Kidney tubule cell (primary cell): ENCODE results near the gene OR6K6.

Experiments used
- DNase-seq: peaks from one replicate; pipeline ENCODE4 v3.0.0-alpha.2; 2018; ENCODE audit warnings: low spot score

OR6K6 gene

DNA sequence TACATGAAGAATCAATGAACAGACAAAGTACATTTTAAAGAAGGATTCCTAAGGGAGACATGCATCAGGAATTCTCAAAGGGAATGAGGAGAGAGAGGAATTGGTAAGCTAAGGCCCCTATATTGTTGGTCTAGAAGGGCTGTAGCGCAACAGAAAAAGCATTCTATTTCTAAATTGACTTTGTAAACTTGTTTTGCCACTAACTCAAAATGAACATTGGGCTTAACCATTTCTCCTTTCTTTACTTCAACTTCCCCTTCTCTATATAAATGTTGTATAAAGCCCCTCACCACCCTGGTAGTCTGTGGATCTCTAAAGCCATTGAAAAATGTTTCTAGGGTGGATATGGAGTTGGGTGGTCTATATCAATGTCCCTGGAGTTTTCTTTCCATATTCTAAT, 46.9 kb downstream of the OR6K6 start:
- DNase-seq = no peak

DNA sequence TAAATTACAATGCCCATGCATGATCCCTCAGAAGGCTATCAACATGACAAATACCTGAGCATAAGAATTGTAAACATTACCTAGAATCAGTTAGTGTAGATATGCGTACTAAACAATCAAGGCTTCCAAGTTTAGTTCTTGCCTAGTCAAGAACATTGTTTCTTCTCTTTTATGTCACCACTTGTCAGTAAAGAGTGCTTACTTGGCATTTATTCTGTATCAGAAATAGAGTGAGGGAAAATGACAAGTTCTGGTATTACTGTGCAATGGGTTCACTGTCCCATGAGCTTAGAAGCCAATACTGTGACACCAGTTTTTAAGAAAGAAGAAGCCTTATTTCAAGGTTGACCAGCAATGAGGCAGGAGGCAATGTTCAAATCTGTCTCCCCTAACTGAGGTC, 49.2 kb downstream of the OR6K6 start:
- no peak for DNase-seq
